HG03025 (cell line): ENCODE results near the gene C3.
"Not testable (repeated sequence)": the region's sequence is repeated elsewhere in the genome, so short reads cannot be mapped to it uniquely, and the experiment has no call there.

Experiments
- ATAC-seq: cut with Tn5 transposase; IDR thresholded peaks from one replicate; pipeline ENCODE4 v1.9.1; 2021; ENCODE audit warnings: mild to moderate bottlenecking, moderate library complexity; ENCODE audit not compliant: unreplicated experiment, low FRiP score

Gene C3

DNA sequence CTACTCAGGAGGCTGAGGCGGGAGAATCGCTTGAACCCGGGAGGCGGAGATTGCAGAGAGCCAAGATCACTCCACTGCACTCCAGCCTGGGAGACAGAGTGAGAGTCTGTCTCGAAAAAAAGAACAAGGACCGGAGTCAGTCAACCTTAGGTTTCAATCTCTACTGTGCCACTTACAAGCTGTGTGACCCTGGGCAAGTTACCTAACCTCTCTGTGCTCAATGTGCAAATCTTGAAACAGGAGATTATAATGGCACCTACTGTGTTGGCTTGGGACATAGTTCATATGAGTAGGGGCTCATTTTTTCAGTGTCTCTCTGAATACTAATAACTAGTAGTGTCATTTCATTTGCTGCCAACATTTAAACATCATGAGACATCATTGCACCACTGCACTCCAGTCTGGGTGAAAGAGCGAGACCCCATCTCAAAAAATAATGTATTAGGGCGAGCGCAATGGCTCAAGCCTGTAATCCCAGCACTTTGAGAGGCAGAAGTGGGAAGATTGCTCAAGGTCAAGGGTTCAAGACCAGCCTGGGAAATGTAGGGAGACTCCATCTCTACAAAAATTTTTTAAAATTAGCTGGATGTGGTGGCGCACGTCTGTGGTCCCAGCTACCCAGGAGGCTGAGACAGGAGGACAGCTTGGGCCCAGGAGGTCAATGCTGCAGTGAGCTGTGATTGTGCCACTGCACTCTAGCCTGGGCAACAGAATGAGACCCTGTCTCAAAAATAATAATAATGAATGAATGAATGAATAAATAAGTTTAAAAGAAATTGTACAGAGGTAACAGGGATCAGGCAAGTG is 5.5 kb downstream of the C3 start:
- ATAC-seq = no peak

GRCh38 chr19:6713773-6714692 is 6.4 kb downstream of the C3 start:
- no peak for ATAC-seq

GRCh38 chr19:6712692-6713670 is 7.5 kb downstream of the C3 start:
- ATAC-seq = no peak

DNA sequence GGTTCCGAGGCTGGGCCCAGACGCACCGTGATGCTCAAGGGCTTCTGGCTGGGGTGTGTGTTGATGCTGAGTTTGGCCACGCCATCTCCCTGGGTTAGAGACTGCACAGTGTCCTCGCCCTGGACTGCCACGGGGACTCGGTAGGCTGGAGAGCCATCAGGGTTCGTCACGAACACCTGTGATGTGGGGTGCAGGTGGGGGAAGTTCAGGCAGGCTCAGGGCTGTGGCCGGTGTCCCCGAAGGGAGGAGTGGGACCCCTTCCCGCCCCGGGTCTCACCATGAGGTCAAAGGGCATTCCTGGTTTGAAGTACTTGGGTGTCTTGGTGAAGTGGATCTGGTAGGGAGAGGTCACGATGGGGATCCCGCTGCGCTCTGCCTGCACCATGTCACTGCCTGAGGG is 8.2 kb downstream of the C3 start:
- no peak for ATAC-seq

DNA sequence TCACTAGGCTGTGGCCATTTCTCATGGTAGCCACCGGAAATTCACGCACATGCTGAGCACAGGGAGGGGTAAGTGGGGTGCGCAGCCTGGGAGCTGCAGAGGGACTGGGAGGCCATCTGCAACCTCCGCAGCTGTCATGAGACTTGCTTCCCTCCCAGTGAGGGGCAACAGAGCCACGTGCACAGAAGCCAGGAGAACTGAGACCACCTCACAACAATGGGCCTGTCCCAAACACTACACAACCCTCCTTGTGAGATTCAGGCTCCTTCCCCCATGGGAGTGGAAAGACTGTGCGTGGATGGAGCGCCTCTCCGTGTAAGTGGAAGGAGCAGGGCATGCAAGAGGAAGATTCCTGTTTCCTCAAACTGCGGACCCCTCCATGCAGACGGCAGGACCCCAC is 8.8 kb downstream of the C3 start:
- ATAC-seq = no peak

DNA sequence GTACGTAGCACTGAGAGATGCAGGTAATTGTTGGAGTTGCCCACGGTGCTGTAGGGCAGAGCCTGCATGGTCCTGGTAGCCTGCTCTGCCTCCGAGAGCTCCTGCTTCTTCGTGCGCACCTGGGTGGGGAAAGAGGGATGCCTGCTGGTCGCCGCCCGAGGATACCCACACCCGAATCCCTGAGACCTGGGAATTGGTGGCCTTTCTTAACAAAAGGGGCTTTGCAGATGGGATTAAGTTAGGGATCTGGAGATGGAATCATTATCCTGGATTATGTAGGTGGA is 9.4 kb downstream of the C3 start:
- no peak for ATAC-seq

DNA sequence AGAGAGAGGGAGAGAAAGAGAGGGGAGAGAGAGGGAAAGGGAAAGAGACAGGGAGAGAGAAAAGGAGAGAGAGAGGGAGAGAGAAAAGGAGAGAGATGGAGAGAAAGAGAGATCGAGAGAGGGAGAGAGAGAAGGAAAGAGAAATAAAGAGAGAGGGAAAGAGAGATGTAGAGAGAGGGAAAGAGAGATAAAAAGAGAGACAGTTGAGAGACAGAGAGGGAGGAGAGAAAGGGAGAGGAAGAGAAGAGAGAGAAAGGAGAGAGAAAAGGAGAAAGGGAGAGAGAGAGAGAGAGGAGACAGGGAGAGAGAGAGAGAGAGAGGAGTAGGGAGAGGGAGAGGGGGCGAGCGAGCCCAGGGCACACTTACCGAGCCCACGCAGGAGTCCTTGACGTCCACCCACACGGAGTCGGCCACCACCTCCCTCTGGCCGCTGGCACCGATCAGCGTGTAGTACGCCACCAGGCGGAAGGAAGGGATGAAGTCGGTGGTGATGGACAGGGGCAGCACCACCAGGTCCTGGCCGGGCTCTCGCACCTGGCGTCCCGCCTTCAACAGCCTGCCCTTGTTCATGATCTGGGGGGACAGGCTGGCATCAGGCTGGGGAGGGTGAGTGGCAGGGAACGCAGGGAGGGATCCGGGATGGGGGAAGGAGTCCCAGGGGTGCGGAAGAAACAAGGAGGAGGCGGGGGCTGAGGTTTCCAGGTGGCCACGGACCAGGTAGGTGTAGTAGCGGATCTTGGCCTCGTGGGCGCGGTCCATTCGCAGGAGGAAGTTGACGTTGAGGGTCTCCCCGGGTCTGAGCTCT is 10.0 kb downstream of the C3 start:
- ATAC-seq = no peak

- no peak for ATAC-seq
Observed at GRCh38 chr19:6709549-6709948, 10.9 kb downstream of the C3 start.

DNA sequence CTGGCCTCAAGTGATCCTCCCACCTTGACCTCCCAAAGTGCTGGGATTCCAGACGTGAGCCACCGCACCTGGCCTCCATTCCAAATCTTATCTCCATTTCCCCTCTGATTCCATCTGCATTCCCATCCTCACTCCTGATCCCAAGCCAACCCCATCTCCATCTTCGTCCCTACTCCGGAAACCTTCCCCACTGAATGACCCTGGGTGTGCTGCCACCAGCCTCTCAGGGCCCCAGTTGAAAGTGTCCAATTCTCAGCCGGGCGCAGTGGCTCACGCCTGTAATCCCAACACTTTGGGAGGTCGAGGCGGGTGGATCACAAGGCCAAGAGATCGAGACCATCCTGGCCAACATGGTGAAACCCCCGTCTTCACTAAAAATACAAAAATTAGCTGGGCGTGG is 11.5 kb downstream of the C3 start:
- not testable (repeated sequence) for ATAC-seq

DNA sequence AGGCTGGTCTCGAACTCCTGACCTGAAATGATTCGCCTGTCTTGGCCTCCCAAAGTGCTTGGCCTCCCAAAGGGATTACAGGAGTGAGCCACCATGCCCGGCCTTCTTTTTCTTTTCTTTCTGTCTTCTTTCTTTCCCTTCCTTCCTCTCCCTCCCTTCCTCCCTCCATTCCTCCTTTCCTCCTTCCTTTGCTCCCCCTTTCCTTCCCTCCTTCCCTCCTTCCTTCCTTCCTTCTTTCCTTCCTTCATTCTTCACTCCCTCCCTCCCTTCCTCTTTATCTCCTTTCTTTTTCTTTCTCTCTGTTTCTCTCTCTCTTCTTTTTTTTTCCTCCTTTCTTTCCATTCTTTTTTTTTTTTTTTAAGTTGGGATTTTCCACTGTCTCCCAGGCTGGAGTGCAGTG is 12.1 kb downstream of the C3 start:
- no peak for ATAC-seq

GRCh38 chr19:6707658-6708018 is 12.8 kb downstream of the C3 start:
- no peak for ATAC-seq

GRCh38 chr19:6707011-6707657 is 13.3 kb downstream of the C3 start:
- ATAC-seq = no peak

- no peak for ATAC-seq
Observed at GRCh38 chr19:6706633-6706958, 13.9 kb downstream of the C3 start.

- no peak for ATAC-seq
Observed at GRCh38 chr19:6705931-6706632, 14.4 kb downstream of the C3 start.

GRCh38 chr19:6700586-6701316 is 19.7 kb downstream of the C3 start:
- no peak for ATAC-seq

- ATAC-seq = no peak
Observed at GRCh38 chr19:6699935-6700334, 20.5 kb downstream of the C3 start.

DNA sequence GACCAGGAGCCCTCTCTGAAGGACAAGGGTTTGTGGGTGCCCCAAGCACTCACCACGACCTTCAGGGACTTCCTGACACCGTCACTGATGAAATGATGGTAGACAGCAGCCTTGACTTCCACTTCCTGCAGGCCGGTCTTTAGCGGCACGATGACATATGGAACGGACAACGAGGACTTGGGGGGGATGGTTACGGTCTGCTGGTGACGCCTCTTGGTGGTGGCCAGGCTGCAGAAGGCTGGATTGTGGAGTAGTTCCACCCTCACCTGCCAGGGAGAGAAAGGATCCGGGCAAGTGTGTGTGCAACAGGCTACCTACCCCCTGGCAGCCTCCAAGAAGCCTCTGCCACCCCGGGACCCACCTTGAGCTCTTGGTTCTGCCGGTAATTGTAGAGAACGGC is 23.2 kb downstream of the C3 start:
- no peak for ATAC-seq

GRCh38 chr19:6696239-6696820 is 24.1 kb downstream of the C3 start:
- no peak for ATAC-seq
